HS-27A (cell line): ENCODE data around the gene BUB1B.

Source experiments
- DNase-seq: peaks from one replicate; pipeline ENCODE4 v3.0.0-alpha.2; 2012; ENCODE audit warnings: low read depth, missing footprints

The BUB1B gene

DNA sequence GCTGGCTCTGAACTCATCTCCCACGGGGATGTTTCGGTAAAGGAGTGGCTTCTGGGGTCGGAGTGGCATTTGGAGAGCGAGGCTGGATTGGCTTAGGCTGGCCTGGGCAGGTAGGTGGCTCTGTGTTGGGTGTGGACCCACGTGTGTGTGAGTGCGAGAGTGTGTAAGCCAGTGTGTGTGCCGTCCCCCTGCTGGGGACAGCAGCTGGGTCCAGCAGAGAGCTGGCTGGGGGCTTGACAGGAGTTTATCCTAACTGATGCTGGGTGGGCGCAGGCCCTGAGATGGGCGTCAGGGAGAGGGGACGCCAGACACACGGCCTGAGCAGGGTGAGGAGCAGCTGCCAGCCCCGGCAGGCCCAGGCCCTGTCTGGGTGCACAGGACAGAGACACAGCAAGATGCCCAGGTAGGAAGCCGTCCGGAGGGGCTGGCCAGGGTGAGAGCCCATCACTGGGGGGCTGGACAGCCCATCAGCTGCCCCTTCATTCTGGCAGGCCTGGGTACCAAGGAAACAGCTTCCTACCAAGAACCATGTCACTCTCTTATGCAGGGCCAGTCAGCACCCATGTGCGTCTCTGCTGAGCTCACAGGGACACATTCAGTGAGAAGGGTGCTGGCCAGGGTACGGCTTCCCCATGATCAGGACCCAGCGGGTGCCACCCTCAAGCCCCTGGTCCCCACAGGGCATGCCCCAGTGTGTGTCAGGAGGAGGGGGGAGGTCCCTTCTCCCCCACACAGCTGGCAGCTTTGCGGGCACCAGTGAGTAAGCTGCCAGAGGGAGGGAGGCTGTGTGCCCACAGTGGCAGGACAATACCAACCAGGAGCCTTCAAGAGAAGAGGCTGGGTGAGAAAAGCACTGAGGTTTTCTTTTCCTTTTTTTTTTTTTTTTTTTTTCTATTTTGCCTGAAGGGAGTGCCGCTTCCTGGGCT, 79.1 kb downstream of the BUB1B start:
- no peak for DNase-seq

DNA sequence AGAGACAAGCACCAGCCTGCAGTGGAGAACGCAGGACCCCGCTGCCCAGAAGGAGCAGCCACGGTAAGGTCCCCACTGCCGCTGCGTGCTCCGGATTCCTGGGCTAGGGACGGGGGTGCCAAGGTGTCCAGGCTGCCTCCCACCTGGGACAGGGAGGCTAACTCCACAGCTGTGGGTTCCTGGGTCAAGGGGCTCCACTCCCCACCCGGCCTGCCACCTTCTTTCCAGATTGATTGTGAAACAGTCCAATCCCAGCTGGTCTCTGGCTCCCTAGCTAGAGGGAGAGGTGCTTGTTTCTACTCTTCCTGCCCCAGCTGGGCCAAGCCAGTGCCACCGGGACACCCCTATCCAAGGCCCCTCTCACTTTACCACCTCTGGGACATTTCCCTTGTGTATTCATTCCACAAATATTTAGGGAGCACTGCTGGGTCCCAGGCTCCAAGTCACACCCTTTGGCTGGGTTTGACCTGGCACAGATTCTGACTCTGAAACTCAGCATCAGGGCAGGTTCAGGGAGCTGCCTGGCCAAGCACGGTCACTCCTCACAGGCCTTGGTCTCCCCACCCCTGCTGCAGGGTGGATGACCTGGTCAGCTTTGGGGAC, 79.9 kb downstream of the BUB1B start:
- DNase-seq: no peak

DNA sequence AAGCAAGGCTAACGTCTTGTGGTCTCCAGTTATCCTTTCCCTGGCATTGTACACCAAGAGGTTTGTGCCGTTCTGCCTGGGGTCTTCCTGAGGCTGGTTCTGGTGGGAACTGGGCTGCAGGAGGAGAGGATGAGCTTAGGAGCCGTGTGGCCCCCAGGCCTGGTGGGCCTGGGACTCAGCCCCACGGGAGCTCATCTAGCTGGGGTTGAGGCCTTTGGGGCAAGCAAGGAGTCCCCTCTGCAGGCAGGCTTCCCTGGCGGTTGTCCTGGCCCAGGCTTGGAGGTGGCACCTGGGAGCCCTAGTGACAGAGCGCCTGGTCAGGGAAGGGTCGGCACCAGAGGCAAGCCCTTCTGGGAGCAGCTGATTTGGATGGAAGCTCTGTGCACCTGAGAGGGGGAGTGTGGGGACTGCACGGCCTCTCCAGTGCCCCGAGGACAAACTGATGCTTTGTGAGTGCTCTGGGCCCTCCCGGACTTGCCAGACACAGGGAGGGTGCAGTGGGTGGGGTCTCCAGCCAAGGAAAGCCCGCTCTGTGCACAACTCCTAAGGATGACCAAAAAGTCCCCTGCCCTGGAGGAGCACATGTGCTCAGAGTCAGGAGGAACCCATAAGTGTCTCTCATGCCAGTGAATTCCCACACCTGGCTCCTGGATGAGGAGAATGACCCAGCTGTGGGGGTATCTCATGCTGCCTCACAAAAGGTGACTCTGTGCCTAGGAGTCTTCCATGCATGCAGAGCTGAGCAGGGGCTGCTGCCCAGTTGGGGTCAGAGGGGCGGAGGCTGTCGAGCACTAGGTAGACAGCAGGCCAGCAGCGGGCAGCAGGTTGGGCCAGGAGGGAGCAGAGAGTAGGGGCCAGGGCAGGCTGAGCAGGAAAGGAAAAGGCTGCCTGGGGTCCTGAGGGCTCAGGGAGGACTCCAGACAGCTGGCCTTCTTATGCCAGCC, 80.7 kb downstream of the BUB1B start:
- no peak for DNase-seq

DNA sequence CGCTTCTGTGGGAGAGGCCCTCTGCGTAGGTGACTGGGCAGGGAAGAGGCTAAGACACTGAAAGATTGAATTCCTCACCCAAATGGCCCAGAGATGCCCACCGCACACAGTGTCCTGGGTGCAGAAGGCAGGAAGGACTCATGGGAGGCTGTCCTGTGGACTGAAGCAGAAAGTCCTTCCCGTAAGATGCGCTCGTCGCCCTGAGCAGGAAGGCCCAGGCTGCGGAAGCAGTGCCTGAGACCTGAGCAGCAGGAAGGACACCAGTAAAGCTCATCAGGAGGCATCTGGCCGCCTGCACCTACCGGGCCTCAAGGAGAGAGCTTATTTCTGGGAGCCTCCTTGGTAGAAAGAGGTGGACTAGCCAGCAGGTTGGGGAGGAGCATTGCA, 81.3 kb downstream of the BUB1B start:
- no peak for DNase-seq

DNA sequence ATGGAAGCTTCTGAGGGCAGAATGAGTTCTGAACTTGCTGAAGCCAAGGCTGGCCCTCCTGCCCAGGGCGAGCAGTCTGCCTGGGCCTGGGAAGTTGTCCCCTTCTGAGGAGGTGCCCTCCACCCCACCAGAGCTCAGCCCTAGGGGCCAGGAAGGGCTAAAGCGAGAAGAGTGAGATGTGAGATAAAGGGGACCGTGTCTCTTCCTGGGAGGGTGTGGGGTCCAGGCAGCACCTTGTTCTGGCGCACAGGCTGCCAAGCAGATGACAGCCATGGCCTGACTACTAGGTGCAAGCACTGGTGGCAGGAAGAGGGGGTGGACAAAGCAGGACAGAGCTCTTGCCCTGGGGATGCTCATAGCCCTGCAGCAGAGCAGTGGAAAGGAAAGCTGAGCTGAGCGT, 81.7 kb downstream of the BUB1B start:
- DNase-seq: no peak

DNA sequence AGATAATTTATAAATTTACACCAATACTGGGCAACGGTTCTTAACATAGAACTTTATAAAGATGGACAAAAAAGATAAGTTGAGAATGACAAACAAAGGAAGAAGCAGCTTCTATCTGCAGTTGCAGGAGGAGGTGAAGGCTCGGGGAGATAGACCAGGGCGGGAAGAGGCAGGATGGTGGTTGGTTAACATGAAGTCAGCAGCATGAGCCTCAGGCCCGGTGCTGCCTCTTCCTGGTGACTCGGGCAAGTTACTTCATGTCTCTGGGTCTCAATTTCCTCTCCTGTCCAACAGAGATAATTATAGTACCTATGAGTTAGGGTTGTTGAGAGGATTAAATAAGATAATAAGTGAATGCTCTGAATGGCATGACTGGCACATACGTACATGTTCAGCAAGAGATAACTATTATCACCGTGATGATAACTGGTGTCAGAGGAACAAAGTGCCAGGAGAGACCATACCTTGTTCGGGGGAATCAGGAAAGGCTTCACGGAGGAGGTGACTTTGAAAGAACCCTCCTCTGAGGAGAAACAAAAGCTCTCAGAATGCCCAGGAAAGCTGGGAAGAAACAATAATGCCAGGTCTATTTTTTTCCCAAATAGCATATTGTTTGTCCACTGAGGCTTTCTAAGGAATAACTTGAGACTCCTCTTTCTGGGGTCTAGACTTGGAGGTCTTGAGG, 82.4 kb downstream of the BUB1B start:
- no peak for DNase-seq

DNA sequence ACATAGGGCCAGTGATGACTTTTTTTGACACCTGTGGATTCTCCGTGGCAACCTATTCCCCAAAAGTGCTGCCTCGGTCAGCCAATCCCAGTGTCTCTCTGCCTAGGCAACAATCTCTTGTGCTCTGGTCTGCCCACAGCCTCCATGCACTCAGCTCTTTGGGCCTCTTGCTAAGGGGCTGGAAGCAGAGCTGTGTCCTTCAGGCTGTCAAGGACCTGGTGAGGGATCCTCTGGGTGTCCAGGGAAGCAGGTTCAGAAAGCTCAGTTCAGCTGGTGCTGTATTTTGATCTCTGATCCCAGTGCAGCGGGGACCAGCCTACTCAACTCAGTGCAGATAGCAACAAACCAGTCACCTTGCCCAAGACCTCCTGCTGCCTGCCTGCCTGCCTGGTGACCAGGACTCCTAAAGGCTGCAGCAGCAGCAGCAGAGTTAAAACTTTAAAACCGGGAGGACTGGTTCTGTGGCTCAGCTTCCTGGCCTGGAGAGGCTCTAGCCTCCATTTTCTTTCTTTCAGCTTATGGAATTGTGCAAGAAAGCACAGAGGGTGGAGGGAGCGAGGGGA, 84.2 kb downstream of the BUB1B start:
- DNase-seq: no peak

DNA sequence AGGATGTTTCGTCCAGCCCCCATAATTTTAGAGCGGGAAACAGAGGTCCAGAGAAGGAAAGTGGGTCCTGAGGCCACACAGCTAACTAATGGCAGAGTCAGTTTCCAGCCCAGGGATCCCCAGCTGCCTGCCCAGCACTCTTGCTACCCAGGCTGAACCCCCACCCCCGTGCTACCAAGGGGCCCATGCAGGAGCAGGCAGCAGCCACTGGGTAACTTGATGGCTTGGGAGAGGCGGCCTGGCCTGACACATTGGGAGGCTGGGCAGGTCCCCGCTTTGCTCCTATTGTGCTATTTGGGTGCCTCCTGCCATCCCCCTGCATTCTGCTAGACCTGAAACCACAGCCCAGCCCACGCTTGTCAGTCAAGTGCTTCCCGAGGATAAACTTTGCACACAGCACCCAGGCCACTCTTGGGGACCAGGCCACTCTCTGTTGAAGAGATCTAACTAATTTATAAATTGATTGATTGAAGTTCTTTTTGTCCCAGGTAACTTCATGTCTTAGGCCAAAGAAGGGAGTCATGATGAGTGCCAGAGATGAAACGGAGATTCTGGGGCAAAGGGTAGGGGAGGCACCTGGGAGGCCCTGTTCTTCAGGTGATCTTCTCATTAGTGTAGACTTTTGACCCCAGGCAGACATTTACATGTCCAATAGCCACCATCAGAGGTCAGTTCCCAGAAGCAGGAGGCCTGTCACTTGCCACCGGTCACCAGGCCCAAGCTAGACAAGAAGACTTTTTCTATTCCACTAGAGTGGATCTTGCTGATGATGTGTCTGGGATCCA, 85.0 kb downstream of the BUB1B start:
- DNase-seq: no peak

DNA sequence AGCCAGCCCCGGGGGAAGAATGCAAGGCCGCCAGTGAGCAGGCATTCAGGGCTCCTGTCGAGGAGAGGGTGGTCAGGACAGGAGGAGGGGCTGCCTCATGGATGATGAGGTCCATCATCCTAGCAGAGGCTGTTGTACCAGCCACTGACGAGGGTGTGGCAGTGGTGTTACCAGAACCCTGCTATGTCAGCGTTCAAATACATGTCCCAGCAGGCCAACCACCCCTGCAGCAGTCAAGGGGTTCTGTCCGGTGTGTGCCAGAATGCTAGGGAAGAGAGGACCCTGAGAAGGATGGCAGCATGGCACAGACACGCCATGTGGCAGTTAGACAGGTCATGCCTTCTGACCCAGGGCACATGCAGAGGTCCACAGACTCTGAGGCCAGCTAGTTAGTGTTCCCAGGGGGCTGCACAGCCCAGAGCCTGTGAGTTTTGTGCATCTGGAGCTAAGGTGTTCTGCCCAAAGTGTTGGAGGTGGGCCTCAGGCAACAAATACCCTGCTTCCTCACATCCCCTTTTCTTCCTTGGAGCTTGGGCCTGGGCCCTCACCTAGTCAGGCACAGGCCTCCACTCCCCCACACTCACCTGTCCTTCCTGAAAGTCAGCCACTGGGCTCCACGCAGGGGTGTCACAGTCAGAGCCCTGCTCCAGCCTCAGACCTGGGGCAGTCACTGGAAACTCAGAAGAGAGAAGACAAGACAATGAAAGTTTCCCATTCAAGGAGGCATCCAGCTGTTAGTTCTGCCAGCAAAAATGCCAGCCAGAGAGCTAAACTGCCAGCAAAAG, 85.8 kb downstream of the BUB1B start:
- DNase-seq: no peak

DNA sequence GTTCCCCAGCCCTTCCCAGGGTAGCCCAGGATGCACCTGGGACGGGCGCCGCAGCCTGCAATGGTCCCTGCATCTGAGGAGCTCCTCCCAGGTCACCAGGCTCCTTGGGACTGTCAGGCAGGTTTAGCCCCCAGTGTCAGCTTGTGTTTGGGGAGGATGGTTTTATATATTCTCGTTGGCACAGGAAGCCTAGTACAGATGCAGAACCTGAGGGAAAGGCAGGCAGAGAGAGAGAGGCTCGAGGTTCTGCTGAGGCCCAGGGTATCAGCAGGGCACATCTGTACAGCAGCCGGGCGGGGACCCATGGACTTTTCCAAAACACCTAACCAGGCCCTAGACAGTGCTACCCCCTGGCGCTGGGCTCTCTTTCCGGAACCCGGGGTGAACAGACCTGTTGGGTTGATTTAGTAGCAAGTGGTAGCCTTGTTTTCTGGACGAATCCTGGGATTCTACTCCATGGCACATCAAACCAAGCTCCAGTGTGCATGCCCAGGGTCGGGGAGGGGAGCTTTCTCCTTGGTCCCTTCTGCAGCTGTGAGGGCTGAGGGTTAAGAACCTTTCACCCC, 86.6 kb downstream of the BUB1B start:
- no peak for DNase-seq

DNA sequence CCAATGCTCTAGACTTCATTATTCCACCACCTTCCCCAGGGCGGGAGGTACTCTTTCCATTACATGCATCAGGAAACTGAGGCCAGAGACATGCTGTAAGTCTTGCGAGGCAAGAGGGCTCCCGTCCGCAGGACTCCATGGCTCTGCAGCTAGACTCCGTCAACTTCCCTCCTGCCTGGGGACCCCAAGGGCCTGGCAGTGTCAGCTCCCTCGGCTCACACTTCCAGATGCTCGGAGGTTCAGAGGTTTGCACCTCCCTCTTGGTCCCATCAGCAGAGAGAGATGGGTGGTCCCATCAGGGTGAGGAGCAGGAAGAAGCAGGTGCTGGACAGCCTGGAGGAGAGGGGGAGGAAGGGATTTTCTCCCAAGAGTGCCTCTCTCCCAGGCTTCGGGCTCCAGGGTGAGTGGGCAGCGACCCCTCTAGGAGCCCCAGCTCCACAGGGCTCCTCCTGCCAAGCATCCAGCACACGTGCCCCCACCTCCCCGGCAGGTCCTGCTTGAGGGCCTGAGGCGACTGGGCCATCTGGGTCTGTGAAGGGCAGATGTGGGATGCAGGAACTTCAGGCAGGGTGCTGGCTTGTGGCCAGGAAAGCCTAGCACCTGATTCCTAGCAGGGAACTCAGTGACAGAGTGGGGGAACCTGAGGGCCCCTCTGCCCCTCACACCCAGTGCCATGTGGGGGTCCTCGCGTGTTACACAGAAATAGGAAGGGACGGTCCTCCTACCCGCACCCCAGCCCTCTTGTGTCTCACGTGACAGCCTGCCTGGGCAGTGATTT, 87.3 kb downstream of the BUB1B start:
- no peak for DNase-seq

DNA sequence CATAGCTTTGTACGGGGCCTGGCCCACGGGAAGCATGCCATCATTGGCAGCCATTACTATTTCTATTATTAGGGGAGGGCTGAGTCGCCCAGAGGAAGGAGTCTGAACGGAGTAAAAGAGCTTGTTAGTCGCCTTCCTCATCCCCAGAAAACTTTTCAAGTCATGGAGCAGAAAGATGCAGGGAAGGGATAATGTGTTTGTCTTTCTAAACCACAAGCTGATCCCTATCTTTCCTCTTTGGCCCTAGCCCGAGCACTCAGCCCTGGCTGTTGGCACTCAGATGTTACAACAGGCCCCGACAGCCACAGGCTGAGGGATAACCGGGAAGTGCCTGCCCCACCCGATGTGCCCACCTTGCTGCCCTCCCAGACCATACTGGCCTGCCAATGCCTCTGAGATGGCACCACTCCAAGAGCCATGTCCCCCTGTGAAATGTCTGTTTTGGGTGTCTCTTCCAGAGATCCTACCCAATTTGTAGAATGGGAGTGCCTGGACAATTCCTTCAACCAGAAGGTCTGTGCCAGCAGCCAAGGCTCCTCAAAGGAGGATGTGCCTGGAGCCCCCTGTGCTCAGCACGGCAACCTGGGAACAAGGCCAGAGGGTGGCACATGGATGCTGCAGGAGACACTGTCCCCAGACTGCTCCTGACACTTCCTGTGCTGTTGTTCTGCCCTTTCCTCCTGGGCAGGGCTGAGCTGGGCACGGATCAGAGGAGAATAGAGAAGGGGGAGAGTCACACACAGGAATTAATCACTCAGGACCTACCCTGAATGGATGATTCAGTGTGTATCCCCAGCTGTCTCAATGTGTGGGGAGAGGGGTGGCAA, 88.8 kb downstream of the BUB1B start:
- DNase-seq: no peak

DNA sequence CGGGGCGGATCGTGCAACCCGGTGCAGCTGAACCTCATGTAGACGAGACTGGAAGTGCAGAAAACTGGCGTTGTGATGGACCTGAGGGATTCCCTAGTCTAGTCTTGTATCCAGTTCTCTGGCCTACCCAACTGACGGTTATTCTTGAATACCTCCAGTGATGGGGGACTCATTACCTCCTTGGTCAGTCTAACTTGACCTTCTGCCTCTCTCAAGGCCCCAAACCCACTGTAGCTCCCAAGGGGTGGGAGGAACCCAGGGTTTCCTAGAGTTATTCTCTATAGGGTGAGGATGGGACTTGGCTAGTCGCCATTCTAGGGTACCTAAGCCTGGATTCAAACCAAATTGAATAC, 89.4 kb downstream of the BUB1B start:
- no peak for DNase-seq

DNA sequence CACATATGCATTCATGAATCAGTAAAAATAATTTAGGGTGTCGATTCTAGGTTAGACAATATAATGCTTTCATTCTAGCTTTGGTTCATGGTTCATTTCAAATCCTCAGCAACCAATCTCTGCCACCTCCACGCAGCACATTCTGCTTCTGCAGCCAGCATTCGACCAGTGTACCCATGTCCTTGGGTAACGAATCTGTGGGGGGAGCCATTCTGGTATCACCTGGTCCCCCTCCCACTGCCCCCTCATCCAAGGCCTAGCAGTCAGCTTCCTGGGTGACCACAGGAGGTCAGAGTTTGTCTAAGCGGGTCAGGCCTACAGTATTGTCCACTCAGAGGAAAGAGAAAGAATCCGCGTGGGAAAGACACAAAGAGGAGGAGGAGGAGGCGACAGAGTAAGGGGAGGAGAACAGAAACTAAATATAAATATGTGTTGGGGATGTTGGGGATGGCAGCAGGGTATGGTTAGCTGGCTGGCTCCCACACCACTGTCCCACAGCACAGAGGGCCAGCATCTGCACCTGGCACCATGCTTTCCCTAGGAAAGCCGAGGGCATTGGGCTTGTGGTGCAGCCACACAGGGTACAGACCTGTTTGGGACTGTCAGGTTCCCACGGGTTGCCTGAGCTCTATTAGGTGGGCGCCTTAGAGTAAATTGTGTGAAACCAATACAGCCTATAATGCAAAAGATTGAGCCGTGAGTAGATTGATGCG, 90.1 kb downstream of the BUB1B start:
- DNase-seq: no peak

DNA sequence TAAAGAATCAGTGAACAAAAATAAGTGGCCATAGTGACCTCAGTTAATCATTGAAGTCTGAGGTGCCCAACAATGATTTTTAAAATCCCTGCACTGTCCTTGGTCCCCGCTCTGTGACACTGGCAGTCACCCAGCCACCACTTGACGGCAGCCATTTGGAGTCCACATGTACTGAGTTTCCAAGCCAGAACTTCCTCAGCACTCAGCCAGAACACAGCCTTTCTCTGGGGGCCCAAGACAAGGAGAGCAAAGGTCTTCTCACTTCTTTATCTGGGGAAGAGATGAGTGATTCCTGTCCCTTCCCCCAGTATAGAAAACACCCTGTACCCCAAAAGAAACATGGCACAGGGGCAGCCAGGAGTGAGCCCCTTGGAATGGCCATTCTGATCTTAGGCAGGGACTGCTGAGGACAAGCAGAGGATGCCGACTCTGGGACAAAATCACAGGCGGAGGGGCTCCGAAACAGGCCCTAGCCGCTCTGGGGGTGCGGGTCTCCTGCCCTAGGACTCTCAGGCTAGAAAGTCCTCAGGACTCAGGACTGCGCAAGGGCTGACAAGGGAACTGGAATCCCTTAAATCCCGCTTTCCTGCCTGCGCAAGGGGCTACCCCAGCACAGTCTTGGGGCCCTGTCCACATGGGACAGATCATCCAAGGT, 90.7 kb downstream of the BUB1B start:
- no peak for DNase-seq

DNA sequence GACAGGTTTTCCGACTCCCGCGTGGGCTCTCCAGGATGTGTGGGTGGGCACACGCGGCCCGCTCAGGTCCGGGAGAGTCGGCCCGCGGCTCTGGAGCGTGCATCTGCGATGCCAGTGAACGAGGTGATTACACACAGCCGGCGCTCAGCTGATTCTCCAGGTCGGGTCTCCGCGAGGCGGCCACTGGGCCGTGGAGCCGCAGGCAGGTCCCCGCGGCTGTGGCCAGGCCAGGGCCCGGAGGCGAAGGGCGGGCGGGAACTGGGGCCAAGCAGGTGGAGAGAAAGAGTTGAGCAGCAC, 91.2 kb downstream of the BUB1B start:
- no peak for DNase-seq
